Measurements from ENCODE around the gene HRK. TPM values are rescaled to one million over a fixed set of nuclear protein-coding genes. Genes with fewer than 3 reads are reported as not detected.

Gene HRK
- total and polyA plus RNA-seq, 2 of the 8 experiments (the other 6 are each of a cell fraction or from before 2014, with no cell fraction given), result 1.6 to 2.7 TPM

DNA sequence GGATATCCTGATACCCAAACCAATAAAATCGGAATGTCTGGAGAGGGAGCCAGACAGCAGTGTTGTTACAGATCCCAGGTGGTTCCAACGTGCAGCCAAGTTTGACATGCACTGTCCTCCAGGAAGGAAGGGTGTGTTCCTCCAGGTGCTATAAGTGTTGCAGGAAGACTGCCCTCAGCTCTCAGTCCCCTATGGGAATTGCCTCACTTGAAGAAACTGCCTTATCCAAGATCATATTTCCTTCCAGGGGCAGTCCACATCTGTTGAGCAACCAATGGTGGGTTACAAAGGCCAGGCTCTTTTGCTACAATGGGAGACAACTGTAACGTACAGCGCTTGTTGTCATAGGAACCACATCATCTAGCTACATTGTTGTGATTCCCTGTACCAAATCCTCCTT is 16.2 kb upstream of the HRK start:
- Histone ChIP-seq H3K14ac (ENCODE audit: insufficient read length) (no peak overlapping the region), H4K8ac (ENCODE audit: extremely low read depth, insufficient read depth, low read length) (no peak overlapping the region), H2BK12ac (ENCODE audit: low read depth, low read length) (no peak overlapping the region), H2BK20ac (ENCODE audit: low read length) (no peak overlapping the region), H3K27me3 (replicated peaks in 1 of 4; ENCODE audit: control insufficient read depth in 3 of 4, extremely low read depth in 1 of 4, insufficient read depth in 3 of 4, low read length in 3 of 4) (no peaks in the 10 kb centered on the region), H3K4me2 (ENCODE audit: insufficient read depth in 1 of 2, low read depth in 2 of 2, low read length in 2 of 2) (no peak overlapping the region), H3K18ac (ENCODE audit: extremely low read depth, low read length) (no peak overlapping the region), H3K27ac (ENCODE audit: low read depth, low read length) (no peak overlapping the region), H3K79me1 (ENCODE audit: low read depth, low read length) (no peaks in the 10 kb centered on the region), H4K91ac (replicated peaks; ENCODE audit: insufficient read length, low read length) (no peak overlapping the region), H3K56ac (replicated peaks; ENCODE audit: insufficient read length, low read depth, low read length) (no peak overlapping the region), H4K5ac (ENCODE audit: insufficient read length, low read depth, low read length) (no peak overlapping the region), H3K9me3 (ENCODE audit: insufficient read depth in 2 of 2, low read depth in 1 of 2, low read length in 1 of 2) (no peaks in the 10 kb centered on the region), H3K36me3 (ENCODE audit: control insufficient read depth in 2 of 4, insufficient read depth in 4 of 4, low read length in 3 of 4) (no peaks in the 10 kb centered on the region), H3K23me2 (ENCODE audit: low read depth, low read length) (no peaks in the 10 kb centered on the region), H2AK5ac (ENCODE audit: low read depth, low read length) (no peak overlapping the region), H3K4me3 (ENCODE audit: extremely low read depth in 1 of 4, insufficient read depth in 2 of 4, low read depth in 3 of 4, low read length in 4 of 4) (no peak overlapping the region), H2BK15ac (ENCODE audit: low read length) (no peak overlapping the region), H4K20me1 (replicated peaks in 1 of 2; ENCODE audit: control insufficient read depth in 1 of 2, insufficient read depth in 2 of 2, low read length in 2 of 2) (no peaks in the 10 kb centered on the region), H3K4ac (replicated peaks; ENCODE audit: insufficient read length, low read depth, low read length) (no peak overlapping the region), H2AFZ (ENCODE audit: low read length) (no peak overlapping the region), H2BK120ac (replicated peaks; ENCODE audit: low read depth, low read length) (no peak overlapping the region), H3K9ac (replicated peaks in 1 of 4; ENCODE audit: extremely low read depth in 1 of 4, low read depth in 3 of 4, low read length in 3 of 4) (no peak overlapping the region), H3K4me1 (replicated peaks in 1 of 4; ENCODE audit: control insufficient read depth in 3 of 4, insufficient read depth in 4 of 4, low read length in 3 of 4) (no peaks in the 10 kb centered on the region), H3K79me2 (ENCODE audit: control insufficient read depth in 1 of 2, insufficient read depth in 2 of 2, low read length in 2 of 2) (no peaks in the 10 kb centered on the region), H3K23ac (ENCODE audit: insufficient read length) (no peak overlapping the region), H2BK5ac (ENCODE audit: low read depth, low read length) (no peak overlapping the region)
- POLR2A ChIA-PET (ENCODE audit: partially characterized antibody), result interaction anchor here (0.7 to 2.1 kb wide), 2 partner anchors 11 to 14 kb away, joined by 5 read pairs; no protein-coding TSS in a partner anchor
- DNase-seq (ENCODE audit: low read depth in 1 of 2, low spot score in 2 of 2), result no peak
- WGBS, 2 experiments (ENCODE audit: extremely low coverage in 1 of 2, insufficient coverage in 1 of 2, insufficient read length in 1 of 2, insufficient replicate concordance in 2 of 2, low coverage in 1 of 2, low lambda C conversion rate in 2 of 2, missing lambda C conversion rate in 1 of 2), result 91% methylated on average over 4 of the region's 4 CpGs; no CpG with 5 or more reads in 1 of the 2 experiments
- TF ChIP-seq POLR2A (IDR thresholded peaks at IDR 0.05; ENCODE audit: control extremely low read depth in 1 of 2, low read depth in 2 of 2, low read length in 2 of 2) (no peak), KDM1A (IDR thresholded peaks at IDR 0.05; ENCODE audit: borderline replicate concordance, low read length) (0 out of 2 replicates have a peak, but pooled peaks have one; percentile 24), NANOG (IDR thresholded peaks at IDR 0.05; ENCODE audit: insufficient read depth, low read depth, low read length, poor library complexity, severe bottlenecking) (no peak), HDAC2 (IDR thresholded peaks at IDR 0.05; ENCODE audit: borderline replicate concordance in 1 of 2, low read depth in 2 of 2, low read length in 2 of 2) (no peak)
- CTCF ChIA-PET (ENCODE audit: partially characterized antibody), result interaction anchor here (0.6 to 3.4 kb wide), 9 partner anchors 10 to 352 kb away, joined by 3 to 10 read pairs (median 3); no protein-coding TSS in a partner anchor
- no peak for FAIRE-seq
